ENCODE measurements around the gene EXD3.

The EXD3 gene

GRCh38 chr9:137435381-137435891 lies 12.5 kb upstream of the EXD3 start:
- TF ChIP-seq CTCF (IDR thresholded peaks at IDR 0.05; ENCODE audit: low read depth, low read length): no peak

GRCh38 chr9:137434498-137435380 lies 11.8 kb upstream of the EXD3 start:
- H3K4me3 ChIP-seq (ENCODE audit: low read depth, low read length): no peak overlapping the region
- TF ChIP-seq CTCF (IDR thresholded peaks at IDR 0.05; ENCODE audit: low read depth, low read length): no peak

More at GRCh38 chr9:137435381-137435891, 12.5 kb upstream of the EXD3 start:
- no peak overlapping the region for H3K4me3 ChIP-seq (ENCODE audit: low read depth, low read length)

GRCh38 chr9:137433916-137434431 lies 11.0 kb upstream of the EXD3 start:
- H3K4me3 ChIP-seq (ENCODE audit: low read depth, low read length): no peak overlapping the region
- no peak for TF ChIP-seq CTCF (IDR thresholded peaks at IDR 0.05; ENCODE audit: low read depth, low read length)

GRCh38 chr9:137433349-137433915 lies 10.5 kb upstream of the EXD3 start:
- H3K4me3 ChIP-seq (ENCODE audit: low read depth, low read length): no peak overlapping the region
- TF ChIP-seq CTCF (IDR thresholded peaks at IDR 0.05; ENCODE audit: low read depth, low read length): no peak

DNA sequence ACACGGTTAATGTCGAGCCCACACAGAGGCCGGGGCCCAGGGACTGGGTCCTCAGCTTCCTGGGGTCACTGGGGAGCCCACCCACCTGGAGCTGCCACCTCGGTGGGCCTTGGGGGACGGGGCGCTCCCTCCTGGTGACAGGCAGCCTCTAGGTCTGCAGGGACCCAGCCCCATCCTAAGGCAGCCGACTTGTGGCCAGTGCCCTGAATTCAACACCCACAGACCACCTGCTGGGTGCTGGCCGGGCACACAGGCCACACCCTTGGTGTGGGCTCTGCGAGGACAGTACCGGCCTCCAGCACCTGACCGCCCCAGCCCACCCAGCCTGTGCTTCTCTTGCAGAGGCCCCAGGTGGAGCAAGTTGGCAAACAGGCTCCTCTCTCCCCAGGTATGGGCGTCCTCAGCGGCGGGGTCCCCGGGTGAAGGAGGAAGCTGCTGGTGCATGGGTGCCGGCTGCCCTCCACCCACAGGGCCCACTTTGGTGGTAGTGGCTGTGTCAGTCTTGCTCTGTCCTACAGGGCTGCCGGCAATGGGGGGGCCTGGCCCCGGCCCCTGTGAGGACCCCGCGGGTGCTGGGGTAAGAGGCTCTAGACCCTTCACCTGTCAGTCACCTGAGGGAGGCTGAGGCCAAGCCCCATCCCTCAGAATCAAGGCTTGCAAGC lies 9.9 kb upstream of the EXD3 start:
- no peak for TF ChIP-seq CTCF (IDR thresholded peaks at IDR 0.05; ENCODE audit: low read depth, low read length)
- H3K4me3 ChIP-seq (ENCODE audit: low read depth, low read length): no peak overlapping the region

DNA sequence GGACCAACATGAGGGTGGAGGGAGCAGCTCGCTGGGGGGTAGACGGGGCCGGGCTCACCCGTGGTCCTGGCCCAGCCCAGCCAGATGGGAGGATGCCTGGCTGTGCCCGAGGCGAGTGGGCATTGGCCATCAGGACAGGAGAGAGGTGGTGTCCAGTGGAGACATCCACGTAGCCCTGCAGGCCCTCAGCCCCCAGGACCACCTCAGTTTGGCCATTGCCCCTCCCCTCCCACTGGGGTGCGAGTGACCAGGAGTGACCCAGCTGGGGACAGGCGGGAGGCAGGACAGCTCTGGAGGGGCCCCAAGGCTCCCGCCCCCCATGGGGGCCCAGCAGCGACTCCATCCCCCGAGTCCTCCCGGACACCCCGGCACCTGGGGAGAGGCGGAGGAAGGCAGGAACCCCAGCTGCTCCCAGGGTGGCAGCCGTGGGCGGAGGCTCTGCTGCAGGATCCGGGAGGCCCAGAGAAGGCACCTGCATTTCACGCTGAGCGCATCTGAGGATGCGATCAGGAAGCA lies 8.5 kb upstream of the EXD3 start:
- no peak for TF ChIP-seq CTCF (IDR thresholded peaks at IDR 0.05; ENCODE audit: low read depth, low read length)

More for the DNA sequence above, 8.5 kb upstream of the EXD3 start:
- no peak overlapping the region for H3K4me3 ChIP-seq (ENCODE audit: low read depth, low read length)

All from WI38 (cell line).